Prostate gland (tissue), 2 donors: ENCODE data around the gene ATP6V1G1. TPM values are rescaled to one million over a fixed set of nuclear protein-coding genes. Genes with fewer than 3 reads are reported as not detected.
"Not testable (repeated sequence)": the region's sequence is repeated elsewhere in the genome, so short reads cannot be mapped to it uniquely, and the experiment has no call there.

Source experiments
- DNase-seq: peaks from one replicate; pipeline ENCODE4 v3.0.0-alpha.2; 2019; ENCODE audit warnings: low spot score
- H3K27ac ChIP-seq, 2 donors: fragments of 200-600 bp; sonication (generic); 2 replicates each; pipeline ENCODE4 v1.5.1; 2017 to 2019
- H3K27me3 ChIP-seq: fragments of 200-600 bp; sonication (generic); replicated peaks from 2 replicates; pipeline ENCODE4 v1.5.1; 2019; ENCODE audit not compliant: insufficient read depth
- H3K36me3 ChIP-seq, 2 donors: fragments of 200-600 bp; sonication (generic); 1 replicate in 1 of 2; 2 replicates in 1 of 2; pipeline versions ENCODE4 v1.5.1 to v1.8.1; 2017 to 2019
- H3K4me1 ChIP-seq: fragments of 200-600 bp; sonication (generic); replicated peaks from 2 replicates; pipeline ENCODE4 v1.5.1; 2019
- H3K4me3 ChIP-seq, 2 donors: fragments of 200-600 bp; sonication (generic); 2 replicates each; pipeline ENCODE4 v1.5.1; 2017 to 2019
- H3K9me3 ChIP-seq: fragments of 200-600 bp; sonication (generic); 2 replicates; pipeline ENCODE4 v1.5.1; 2017
- CTCF ChIP-seq, 4 experiments: fragments of 200-600 bp in 2 of 4; fragments of 450-650 bp in 2 of 4; sonication (generic) in 2 of 4; IDR thresholded peaks; 1 replicate in 3 of 4; 2 replicates in 1 of 4; pipeline ENCODE4 v1.5.1; 2016 to 2019; ENCODE audit warnings: antibody characterized with exemption in 4 of 4, mild to moderate bottlenecking in 2 of 4, moderate library complexity in 2 of 4
- POLR2A ChIP-seq: fragments of 450-650 bp; IDR thresholded peaks from one replicate; pipeline ENCODE4 v1.6.1; 2016; ENCODE audit warnings: antibody characterized with exemption, mild to moderate bottlenecking
- POLR2AphosphoS5 ChIP-seq: sonication (generic); formaldehyde crosslinking; IDR thresholded peaks from one replicate; pipeline ENCODE4 v1.6.1; 2017; ENCODE audit warnings: antibody characterized with exemption
- WGBS: methylation state at CpG from one replicate; pipeline ENCODE4 v1.1.5; 2018; 5-methylcytosine and 5-hydroxymethylcytosine counted together
- intact Hi-C: fragments of 100-400 bp; cut with DNase I; formaldehyde crosslinking; loops from one replicate; pipeline ENCODE4 v1.14.2; 2022
- total RNA-seq, 2 donors: library from RNA; depleted of rRNA; stranded (reverse); fragments of >200 nt; gene quantifications; one replicate each; pipeline ENCODE4 v1.1.0, GENCODE V29; 2016

ATP6V1G1 gene
- total RNA-seq, 2 donors from 2014 or later = 262 to 348 TPM

DNA sequence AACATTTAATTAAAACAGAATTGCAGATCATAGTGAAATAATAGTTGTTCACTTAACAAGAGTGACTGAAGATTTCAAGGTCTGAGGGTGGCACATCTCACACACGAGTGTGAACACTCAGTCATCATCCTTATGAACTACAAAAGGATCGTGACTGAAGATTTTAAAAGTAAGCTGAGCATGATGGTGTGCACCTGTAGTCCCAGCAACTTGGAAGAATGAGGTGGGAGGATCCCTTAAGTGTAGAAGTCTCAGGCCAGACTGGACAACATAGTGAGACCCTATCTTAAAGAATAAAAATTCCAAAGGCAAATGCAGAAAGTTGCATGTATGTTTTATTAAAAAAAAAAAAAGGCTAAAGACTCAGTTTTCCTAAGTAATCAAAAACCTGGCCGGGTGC lies 22.4 kb upstream of the ATP6V1G1 start:
- intact Hi-C loops = no loop called here
- Histone ChIP-seq H3K9me3 (no peaks in the 10 kb centered on the region), H3K36me3 (no peaks in the 10 kb centered on the region), H3K27ac (no peak overlapping the region), H3K4me1 (no peaks in the 10 kb centered on the region), H3K4me3 (no peak overlapping the region), H3K27me3 (no peaks in the 10 kb centered on the region)
- TF ChIP-seq POLR2A (no peak), CTCF (IDR thresholded peaks at IDR 0.05) (no peak), POLR2AphosphoS5 (no peak)
- 86% methylated on average over 3 of the region's 3 CpGs for WGBS
- no peak for DNase-seq

- 69% methylated on average over 7 of the region's 7 CpGs for WGBS
- Histone ChIP-seq H3K27ac (no peak overlapping the region), H3K27me3 (no peaks in the 10 kb centered on the region), H3K36me3 (no peaks in the 10 kb centered on the region), H3K4me3 (no peak overlapping the region), H3K9me3 (no peaks in the 10 kb centered on the region), H3K4me1 (no peaks in the 10 kb centered on the region)
- no peak for DNase-seq
- intact Hi-C loops = no loop called here
- TF ChIP-seq POLR2AphosphoS5 (no peak), CTCF (IDR thresholded peaks at IDR 0.05) (no peak), POLR2A (no peak)
These were observed 16.8 kb upstream of the ATP6V1G1 start for GRCh38 chr9:114570742-114571141.

DNA sequence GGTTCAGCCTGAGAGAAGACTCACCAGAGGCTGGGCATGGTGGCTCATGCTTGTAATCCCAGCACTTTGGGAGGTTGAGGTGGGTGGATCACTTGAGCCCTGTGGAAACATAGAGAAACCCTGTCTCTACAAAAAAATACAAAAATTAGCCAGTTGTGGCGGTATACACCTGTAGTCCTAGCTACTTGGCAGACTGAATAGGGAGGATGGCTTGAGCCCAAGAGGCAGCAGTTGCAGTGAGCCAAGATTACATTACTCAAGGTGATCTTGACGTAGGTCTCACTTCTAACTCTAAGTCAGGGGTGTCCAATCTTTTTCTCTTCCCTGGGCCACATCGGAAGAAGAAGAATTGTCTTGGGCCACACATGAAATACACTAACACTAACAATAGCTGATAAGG lies 16.2 kb upstream of the ATP6V1G1 start:
- H3K36me3 ChIP-seq = no peaks in the 10 kb centered on the region
- no peak overlapping the region for H3K4me3 ChIP-seq
- no peaks in the 10 kb centered on the region for H3K9me3 ChIP-seq
- no peaks in the 10 kb centered on the region for H3K4me1 ChIP-seq
- DNase-seq = no peak
- H3K27me3 ChIP-seq = no peaks in the 10 kb centered on the region
- no peak overlapping the region for H3K27ac ChIP-seq
- 53% methylated on average over 3 of the region's 3 CpGs for WGBS
- TF ChIP-seq CTCF (IDR thresholded peaks at IDR 0.05) (no peak), POLR2AphosphoS5 (no peak), POLR2A (no peak)
- intact Hi-C loops = no loop called here

DNA sequence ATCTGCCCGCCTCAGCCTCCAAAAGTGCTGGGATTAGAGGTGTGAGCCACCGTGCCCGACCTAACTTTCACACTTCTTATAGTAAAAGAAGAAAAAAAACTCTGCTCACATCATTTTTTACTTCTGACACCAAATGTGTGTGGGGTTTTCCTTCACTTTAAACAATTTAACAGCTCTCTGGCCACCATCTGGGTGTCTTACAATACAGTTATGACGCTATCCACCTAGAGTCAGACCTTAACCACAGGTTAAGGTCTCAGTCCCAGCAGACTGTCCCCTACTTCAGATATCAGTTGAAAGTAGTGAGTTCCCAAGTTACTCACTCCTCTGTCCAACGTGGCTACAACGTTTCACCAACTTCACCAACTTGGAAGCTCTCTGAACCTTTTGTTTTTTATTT lies 15.4 kb upstream of the ATP6V1G1 start:
- no peak for DNase-seq
- 86% methylated on average over 6 of the region's 6 CpGs for WGBS
- H3K9me3 ChIP-seq = no peaks in the 10 kb centered on the region
- TF ChIP-seq POLR2AphosphoS5 = no peak
- TF ChIP-seq POLR2A = no peak
- no peak for TF ChIP-seq CTCF (IDR thresholded peaks at IDR 0.05)
- no peaks in the 10 kb centered on the region for H3K36me3 ChIP-seq
- no peaks in the 10 kb centered on the region for H3K27me3 ChIP-seq
- H3K27ac ChIP-seq = no peak overlapping the region
- no peaks in the 10 kb centered on the region for H3K4me1 ChIP-seq
- no peak overlapping the region for H3K4me3 ChIP-seq
- intact Hi-C loops = no loop called here

GRCh38 chr9:114574438-114574837 lies 13.1 kb upstream of the ATP6V1G1 start:
- Histone ChIP-seq H3K4me1 (no peaks in the 10 kb centered on the region), H3K27ac (no peak overlapping the region), H3K9me3 (no peaks in the 10 kb centered on the region), H3K27me3 (no peaks in the 10 kb centered on the region), H3K36me3 (no peaks in the 10 kb centered on the region), H3K4me3 (no peak overlapping the region)
- 5% methylated on average over 1 of the region's 1 CpG for WGBS
- intact Hi-C loops = no loop called here
- no peak for DNase-seq
- TF ChIP-seq POLR2A (no peak), POLR2AphosphoS5 (no peak), CTCF (IDR thresholded peaks at IDR 0.05) (no peak)

DNA sequence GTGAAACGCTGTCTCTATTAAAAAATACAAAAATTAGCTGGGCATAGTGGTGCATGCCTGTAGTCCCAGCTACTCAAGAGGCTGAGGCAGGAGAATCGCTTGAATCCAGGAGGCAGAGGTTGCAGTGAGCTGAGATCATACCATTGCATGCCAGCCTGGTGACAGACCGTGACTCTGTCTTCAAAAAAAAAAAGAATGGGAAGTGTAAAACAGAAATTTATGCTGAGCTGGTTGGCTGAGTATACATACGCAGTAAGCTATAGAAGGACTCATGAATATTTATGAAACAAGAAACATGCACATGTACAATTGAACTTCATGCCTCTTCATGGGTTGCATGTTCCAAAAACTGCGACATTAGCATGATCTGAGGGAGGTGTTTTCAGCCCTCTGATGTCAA lies 10.8 kb upstream of the ATP6V1G1 start:
- H3K36me3 ChIP-seq, intact Hi-C loops, H3K9me3 ChIP-seq, H3K27me3 ChIP-seq, H3K4me3 ChIP-seq, DNase-seq, H3K27ac ChIP-seq, H3K4me1 ChIP-seq: not testable (repeated sequence)
- 82% methylated on average over 5 of the region's 5 CpGs for WGBS

- H3K4me1 ChIP-seq, H3K36me3 ChIP-seq, intact Hi-C loops, H3K9me3 ChIP-seq, DNase-seq, H3K27ac ChIP-seq, H3K27me3 ChIP-seq, H3K4me3 ChIP-seq: not testable (repeated sequence)
- WGBS = 86% methylated on average over 5 of the region's 5 CpGs
These were observed 9.4 kb upstream of the ATP6V1G1 start for GRCh38 chr9:114578134-114578533.
